H7 (cell line): Measurements from ENCODE around the gene ACCSL. TPM values are rescaled to one million over a fixed set of nuclear protein-coding genes. Genes with fewer than 3 reads are reported as not detected.

Source experiments
- DNase-seq: peaks from one replicate; pipeline ENCODE4 v3.0.0; 2012
- H3K27me3 ChIP-seq: 2 replicates; pipeline ENCODE4 v1.6.0; 2011; ENCODE audit warnings: mild to moderate bottlenecking, low read length; ENCODE audit not compliant: control insufficient read depth, insufficient read depth
- H3K36me3 ChIP-seq: replicated peaks from 2 replicates; pipeline ENCODE4 v1.5.1; 2011; ENCODE audit warnings: low read length; ENCODE audit not compliant: control insufficient read depth, insufficient read depth
- H3K4me3 ChIP-seq: 2 replicates; pipeline ENCODE4 v1.5.1; 2011; ENCODE audit warnings: low read depth, mild to moderate bottlenecking, control low read depth, low read length, moderate library complexity; ENCODE audit not compliant: insufficient read depth
- total RNA-seq: library from RNA; depleted of rRNA; stranded (reverse); fragments of >200 nt; shearing (Covaris generic); gene quantifications from 2 replicates; pipeline ENCODE4 v1.2.3, GENCODE V29; 2014

Gene ACCSL
- total RNA-seq, 1 experiment from 2014 or later = not detected

DNA sequence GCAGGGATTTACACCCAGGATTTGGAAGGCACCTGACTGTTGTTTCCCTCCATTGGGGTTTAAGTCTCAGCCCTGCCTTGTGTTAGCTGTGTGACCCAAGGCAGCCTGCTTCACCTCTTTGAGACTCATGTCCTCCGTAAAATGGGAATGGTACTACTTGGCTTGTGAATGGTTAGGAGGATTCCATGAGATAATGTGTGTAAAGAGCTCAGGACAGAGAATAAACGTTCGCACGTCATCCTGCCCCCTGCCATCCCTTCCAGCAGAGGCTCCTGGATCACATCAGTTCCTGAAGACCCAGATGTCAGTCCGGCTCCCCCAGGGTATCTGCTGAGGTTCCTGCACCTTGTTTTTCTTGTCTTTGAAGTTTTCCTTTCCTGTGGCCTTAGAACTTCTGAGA lies 16.8 kb upstream of the ACCSL start:
- DNase-seq = no peak
- Histone ChIP-seq H3K4me3 (no peak overlapping the region), H3K36me3 (no peaks in the 10 kb centered on the region), H3K27me3 (no peaks in the 10 kb centered on the region)

GRCh38 chr11:44031549-44031948 lies 16.2 kb upstream of the ACCSL start:
- no peak for DNase-seq
- H3K27me3 ChIP-seq = no peaks in the 10 kb centered on the region
- H3K4me3 ChIP-seq = no peak overlapping the region
- no peaks in the 10 kb centered on the region for H3K36me3 ChIP-seq

- no peaks in the 10 kb centered on the region for H3K36me3 ChIP-seq
- H3K27me3 ChIP-seq = no peaks in the 10 kb centered on the region
- no peak overlapping the region for H3K4me3 ChIP-seq
- DNase-seq = no peak
Observed at GRCh38 chr11:44032299-44033085, 15.3 kb upstream of the ACCSL start.

- DNase-seq = no peak
- Histone ChIP-seq H3K4me3 (no peak overlapping the region), H3K36me3 (no peaks in the 10 kb centered on the region), H3K27me3 (no peaks in the 10 kb centered on the region)
Observed at GRCh38 chr11:44033411-44033850, 14.3 kb upstream of the ACCSL start.

DNA sequence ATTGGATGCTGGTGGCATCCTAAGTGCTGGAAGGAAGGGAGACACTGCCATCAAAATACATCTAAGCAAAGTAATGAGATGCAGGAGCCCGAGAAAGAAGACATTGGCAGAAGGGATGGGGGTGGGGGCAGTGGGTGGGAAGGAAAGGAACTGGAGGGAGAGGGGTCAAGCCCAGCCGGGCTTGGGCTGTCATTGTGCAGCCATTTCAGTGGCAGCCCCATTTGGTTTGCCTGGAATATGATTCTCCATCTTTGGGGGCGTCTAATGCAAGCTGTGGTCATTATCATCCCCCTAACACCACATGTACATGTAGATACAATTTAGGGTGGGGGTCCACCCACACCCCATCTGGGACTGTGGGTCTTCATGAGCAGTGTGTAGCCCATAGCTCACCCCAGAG lies 13.9 kb upstream of the ACCSL start:
- Histone ChIP-seq H3K27me3 (no peaks in the 10 kb centered on the region), H3K36me3 (no peaks in the 10 kb centered on the region), H3K4me3 (no peak overlapping the region)
- no peak for DNase-seq

GRCh38 chr11:44034639-44035038 lies 13.1 kb upstream of the ACCSL start:
- H3K27me3 ChIP-seq = no peaks in the 10 kb centered on the region
- no peaks in the 10 kb centered on the region for H3K36me3 ChIP-seq
- no peak for DNase-seq
- H3K4me3 ChIP-seq = no peak overlapping the region

DNA sequence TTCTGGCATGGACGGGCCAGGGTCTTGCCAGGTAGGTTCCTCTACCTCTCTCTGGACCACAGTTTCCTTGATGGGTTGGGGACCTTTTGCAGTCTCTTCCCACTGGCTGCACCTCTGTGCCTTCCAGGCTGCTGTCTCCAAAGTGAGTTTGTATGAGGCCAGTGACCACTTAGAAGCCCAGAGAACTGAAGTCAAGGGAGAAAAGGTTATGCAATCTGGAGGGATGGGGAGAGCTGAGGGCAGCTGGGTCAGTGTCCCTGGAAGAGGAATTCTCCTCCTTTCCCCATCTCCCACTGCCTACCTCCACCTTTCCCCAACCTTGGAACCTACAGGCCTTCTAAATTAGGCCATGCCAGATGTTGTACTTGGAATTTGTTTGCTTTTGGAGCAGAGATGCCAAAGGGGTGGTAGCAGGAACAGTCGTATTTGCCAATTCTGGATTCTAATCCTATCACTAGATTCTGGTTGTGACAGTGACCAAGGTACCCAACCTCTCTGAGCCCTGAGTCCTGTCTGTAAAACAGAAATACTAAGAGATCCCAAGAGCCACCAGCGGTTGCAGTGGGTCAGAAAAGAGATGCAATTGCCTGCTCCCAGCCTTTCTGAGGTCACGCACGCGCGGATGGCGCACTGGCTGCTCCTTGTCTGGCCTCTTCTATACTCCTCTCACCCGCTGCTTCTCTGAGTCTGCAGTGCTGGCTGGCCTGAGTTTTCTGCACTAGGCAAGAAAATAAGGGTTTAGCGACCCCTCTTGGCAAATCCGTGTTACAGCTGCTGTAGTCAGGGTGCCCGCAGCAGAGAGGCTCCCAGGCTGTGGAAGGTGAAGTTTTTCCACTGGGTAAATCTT lies 10.7 kb upstream of the ACCSL start:
- Histone ChIP-seq H3K4me3 (no peak overlapping the region), H3K36me3 (no peaks in the 10 kb centered on the region), H3K27me3 (no peaks in the 10 kb centered on the region)
- peak; percentile 69 for DNase-seq

- H3K36me3 ChIP-seq = no peaks in the 10 kb centered on the region
- no peaks in the 10 kb centered on the region for H3K27me3 ChIP-seq
- H3K4me3 ChIP-seq = no peak overlapping the region
- DNase-seq = no peak
Observed at GRCh38 chr11:44037658-44037998, 10.2 kb upstream of the ACCSL start.

DNA sequence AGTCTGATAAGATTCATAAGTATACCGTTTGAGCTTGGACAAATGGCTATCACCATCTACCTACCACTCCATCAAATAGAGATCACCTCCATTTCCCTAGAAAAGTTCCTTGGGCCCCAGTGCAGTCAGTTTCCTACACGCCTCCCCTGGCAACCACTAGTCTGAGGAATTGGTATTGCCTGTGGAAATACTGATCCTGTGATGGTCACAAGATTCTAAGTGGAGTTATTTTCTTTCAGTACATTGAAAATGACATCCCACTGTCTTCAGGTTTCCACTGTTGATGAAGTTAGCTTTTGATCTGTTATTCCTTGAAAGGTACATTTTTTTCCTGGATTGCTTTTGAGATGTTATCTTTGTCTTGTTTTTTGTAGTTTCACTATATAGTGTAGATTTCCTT lies 4.6 kb upstream of the ACCSL start:
- Histone ChIP-seq H3K27me3 (no peaks in the 10 kb centered on the region), H3K4me3 (no peak overlapping the region), H3K36me3 (no peaks in the 10 kb centered on the region)
- DNase-seq = no peak

DNA sequence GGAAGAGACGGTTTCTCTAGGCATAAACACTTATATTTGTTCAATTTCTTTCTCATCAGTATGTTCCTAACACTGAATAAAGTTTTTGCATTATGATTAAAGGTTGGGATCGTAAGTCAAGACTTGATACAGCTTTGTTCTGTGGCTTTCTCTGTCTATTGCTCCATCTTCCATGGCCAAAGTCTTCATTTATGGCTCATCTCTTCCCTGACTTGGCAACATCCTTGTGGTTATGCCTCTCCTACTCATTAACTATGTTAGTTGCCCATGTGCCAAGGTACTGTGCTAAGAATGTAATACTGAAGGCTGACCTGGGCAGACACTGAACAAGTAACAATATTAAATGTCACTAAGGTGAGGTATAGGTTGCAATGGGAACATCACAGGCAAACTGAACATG lies 1.6 kb upstream of the ACCSL start:
- H3K4me3 ChIP-seq = no peak overlapping the region
- no peak for DNase-seq
- no peaks in the 10 kb centered on the region for H3K27me3 ChIP-seq
- H3K36me3 ChIP-seq = no peaks in the 10 kb centered on the region

DNA sequence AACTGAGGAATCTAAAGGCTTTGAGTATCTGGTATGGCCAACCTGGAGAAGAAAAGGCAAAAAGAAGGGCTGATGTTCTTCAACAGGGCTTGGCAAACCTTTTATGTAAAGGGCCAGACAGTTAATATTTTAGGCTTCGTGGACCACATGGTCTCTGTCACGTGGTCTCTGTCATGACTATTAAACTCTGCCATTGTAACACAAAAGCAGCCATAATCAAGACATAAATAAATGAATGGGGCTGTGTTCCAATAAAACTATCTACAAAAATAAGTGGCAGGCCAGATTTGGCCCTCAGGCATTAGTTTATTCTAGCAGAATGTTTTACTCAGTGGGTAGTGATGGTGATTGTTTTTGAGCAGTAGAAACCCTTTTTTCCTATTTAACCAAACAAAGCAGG lies 483 bp upstream of the ACCSL start:
- no peak for DNase-seq
- no peaks in the 10 kb centered on the region for H3K27me3 ChIP-seq
- no peak overlapping the region for H3K4me3 ChIP-seq
- no peaks in the 10 kb centered on the region for H3K36me3 ChIP-seq

- no peak for DNase-seq
- Histone ChIP-seq H3K4me3 (no peak overlapping the region), H3K27me3 (no peaks in the 10 kb centered on the region; the same call in 1 of the 2 replicates), H3K36me3 (no peaks in the 10 kb centered on the region)
Observed at GRCh38 chr11:44049832-44050231, 2.1 kb downstream of the ACCSL start.

DNA sequence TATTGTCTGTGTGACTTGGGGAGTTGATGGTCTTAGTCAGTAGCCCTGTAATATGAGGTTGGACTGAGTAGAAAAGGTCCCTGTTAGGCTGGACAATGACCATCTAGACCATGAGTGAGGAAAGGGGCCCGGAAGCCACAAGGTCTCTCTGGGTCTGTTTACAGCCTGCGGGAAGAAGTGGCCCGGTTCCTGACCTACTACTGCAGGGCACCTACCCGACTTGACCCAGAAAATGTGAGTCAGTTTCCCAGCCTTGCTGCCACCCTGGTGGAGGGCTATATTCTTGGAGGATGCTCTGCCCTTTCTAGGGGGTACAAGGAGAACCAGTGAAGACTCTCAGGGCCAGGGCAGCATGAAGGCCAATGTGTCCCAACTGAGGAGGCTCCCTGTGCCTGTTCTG lies 3.4 kb downstream of the ACCSL start:
- H3K4me3 ChIP-seq = no peak overlapping the region
- DNase-seq = no peak
- no peaks in the 10 kb centered on the region; the same call in 1 of the 2 replicates for H3K27me3 ChIP-seq
- H3K36me3 ChIP-seq = no peaks in the 10 kb centered on the region

DNA sequence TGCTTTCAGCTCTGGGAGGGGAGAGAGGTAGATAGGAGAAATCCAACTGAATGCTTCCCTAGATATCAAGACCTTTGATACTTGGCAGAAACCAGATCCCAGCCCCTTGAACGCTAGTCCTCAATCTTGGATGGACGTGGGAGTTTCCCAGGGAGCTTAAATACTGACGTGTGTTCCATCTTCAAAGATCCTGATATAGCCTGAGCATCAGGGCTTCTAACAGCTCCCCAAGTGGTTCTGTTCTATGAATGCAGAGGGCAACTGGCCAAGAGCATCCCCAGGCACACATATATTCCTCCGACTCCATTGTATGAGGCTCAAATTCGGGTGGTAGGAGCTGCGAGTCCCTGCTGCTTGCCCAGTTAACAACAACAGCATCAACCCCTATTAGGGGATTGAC lies 9.6 kb downstream of the ACCSL start:
- DNase-seq = no peak
- H3K4me3 ChIP-seq = no peak overlapping the region
- H3K27me3 ChIP-seq = no peaks in the 10 kb centered on the region; the same call in 1 of the 2 replicates
- no peaks in the 10 kb centered on the region for H3K36me3 ChIP-seq

DNA sequence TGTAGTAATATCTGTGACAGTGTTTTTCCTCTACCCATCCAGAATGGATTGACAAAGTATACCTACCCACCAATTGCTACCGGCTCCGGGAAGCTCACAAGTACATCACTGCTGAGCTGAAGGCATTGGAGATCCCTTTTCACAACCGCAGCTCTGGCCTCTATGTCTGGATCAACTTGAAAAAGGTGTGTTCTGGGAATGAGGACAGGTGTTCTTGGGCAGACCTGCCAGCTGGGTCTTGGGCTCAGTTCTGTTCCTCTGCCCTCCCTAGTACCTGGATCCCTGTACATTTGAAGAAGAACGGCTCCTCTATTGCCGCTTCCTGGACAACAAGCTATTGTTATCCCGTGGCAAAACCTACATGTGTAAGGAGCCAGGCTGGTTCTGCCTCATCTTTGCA lies 10.5 kb downstream of the ACCSL start:
- no peak for DNase-seq
- H3K27me3 ChIP-seq = no peaks in the 10 kb centered on the region; the same call in 1 of the 2 replicates
- H3K4me3 ChIP-seq = no peak overlapping the region
- H3K36me3 ChIP-seq = no peaks in the 10 kb centered on the region
